Esophagus muscularis mucosa (tissue), 4 donors: ENCODE results near the gene S100A1. TPM values are rescaled to one million over a fixed set of nuclear protein-coding genes. Genes with fewer than 3 reads are reported as not detected.

Experiments
- DNase-seq: peaks from one replicate; pipeline ENCODE4 v3.0.0-alpha.2; 2017; ENCODE audit errors: extremely low spot score
- H3K27ac ChIP-seq, 4 donors: fragments of 200-600 bp; sonication (generic); replicated peaks in 1 of 4; 1 replicate in 3 of 4; 2 replicates in 1 of 4; pipeline ENCODE4 v1.5.1; 2016 to 2019; ENCODE audit warnings: mild to moderate bottlenecking in 1 of 4
- H3K27me3 ChIP-seq, 4 donors: fragments of 200-600 bp; sonication (generic); one replicate each; pipeline versions ENCODE4 v1.5.1 to v1.6.0; 2016 to 2019
- H3K36me3 ChIP-seq, 4 donors: fragments of 200-600 bp; sonication (generic); one replicate each; pipeline ENCODE4 v1.5.1; 2016 to 2019
- H3K4me1 ChIP-seq, 4 donors: fragments of 200-600 bp; sonication (generic); one replicate each; pipeline ENCODE4 v1.5.1; 2016 to 2019
- H3K4me3 ChIP-seq, 4 donors: fragments of 200-600 bp; sonication (generic); 1 replicate in 2 of 4; 2 replicates in 2 of 4; pipeline ENCODE4 v1.5.1; 2016 to 2019; ENCODE audit warnings: mild to moderate bottlenecking in 4 of 4, moderate library complexity in 1 of 4
- H3K9me3 ChIP-seq, 4 donors: fragments of 200-600 bp; sonication (generic); 1 replicate in 3 of 4; 2 replicates in 1 of 4; pipeline ENCODE4 v1.5.1; 2016 to 2019
- EP300 ChIP-seq: sonication (generic); formaldehyde crosslinking; IDR thresholded peaks from one replicate; pipeline ENCODE4 v1.6.1; 2017; ENCODE audit warnings: antibody characterized with exemption
- POLR2A ChIP-seq: fragments of 450-650 bp; IDR thresholded peaks from one replicate; pipeline ENCODE4 v1.6.1; 2017; ENCODE audit warnings: antibody characterized with exemption, moderate library complexity, mild to moderate bottlenecking, low read depth
- POLR2AphosphoS5 ChIP-seq, 2 donors: sonication (generic); formaldehyde crosslinking; IDR thresholded peaks; one replicate each; pipeline ENCODE4 v1.6.1; 2017; ENCODE audit warnings: antibody characterized with exemption in 2 of 2
- WGBS: methylation state at CpG from one replicate; pipeline ENCODE4 v1.1.5; 2018; 5-methylcytosine and 5-hydroxymethylcytosine counted together
- intact Hi-C: fragments of 100-400 bp; cut with DNase I; formaldehyde crosslinking; loops from one replicate; pipeline ENCODE4 v1.15.1; 2023
- total RNA-seq, 4 donors: library from RNA; depleted of rRNA; stranded (reverse); fragments of >200 nt; gene quantifications; one replicate each; pipeline versions ENCODE4 v1.1.0 to v1.2.1, GENCODE V29; 2016
- TF ChIP-seq, protein P1 (sequence below), 3 experiments: fragments of 200-600 bp in 2 of 3; fragments of 450-650 bp in 1 of 3; sonication (generic) in 2 of 3; IDR thresholded peaks; one replicate each; pipeline ENCODE4 v1.5.1; 2017 to 2019; ENCODE audit warnings: antibody characterized with exemption in 3 of 3, mild to moderate bottlenecking in 2 of 3, moderate library complexity in 1 of 3

The S100A1 gene
- total RNA-seq, 4 donors from 2014 or later: 4.3 to 17.9 (median 9.2) TPM

- 100% methylated on average over 1 of the region's 1 CpG for WGBS
- TF ChIP-seq POLR2AphosphoS5 (IDR thresholded peaks at IDR 0.05) (no peak), POLR2A (no peak), EP300 (no peak)
- TF ChIP-seq, protein P1, sequence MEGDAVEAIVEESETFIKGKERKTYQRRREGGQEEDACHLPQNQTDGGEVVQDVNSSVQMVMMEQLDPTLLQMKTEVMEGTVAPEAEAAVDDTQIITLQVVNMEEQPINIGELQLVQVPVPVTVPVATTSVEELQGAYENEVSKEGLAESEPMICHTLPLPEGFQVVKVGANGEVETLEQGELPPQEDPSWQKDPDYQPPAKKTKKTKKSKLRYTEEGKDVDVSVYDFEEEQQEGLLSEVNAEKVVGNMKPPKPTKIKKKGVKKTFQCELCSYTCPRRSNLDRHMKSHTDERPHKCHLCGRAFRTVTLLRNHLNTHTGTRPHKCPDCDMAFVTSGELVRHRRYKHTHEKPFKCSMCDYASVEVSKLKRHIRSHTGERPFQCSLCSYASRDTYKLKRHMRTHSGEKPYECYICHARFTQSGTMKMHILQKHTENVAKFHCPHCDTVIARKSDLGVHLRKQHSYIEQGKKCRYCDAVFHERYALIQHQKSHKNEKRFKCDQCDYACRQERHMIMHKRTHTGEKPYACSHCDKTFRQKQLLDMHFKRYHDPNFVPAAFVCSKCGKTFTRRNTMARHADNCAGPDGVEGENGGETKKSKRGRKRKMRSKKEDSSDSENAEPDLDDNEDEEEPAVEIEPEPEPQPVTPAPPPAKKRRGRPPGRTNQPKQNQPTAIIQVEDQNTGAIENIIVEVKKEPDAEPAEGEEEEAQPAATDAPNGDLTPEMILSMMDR (IDR thresholded peaks at IDR 0.05): no peak
- Histone ChIP-seq H3K27me3 (no peaks in the 10 kb centered on the region), H3K36me3 (peaks cover 0 to 7% (median 1%) of the 10 kb centered on the region in 4 donors), H3K4me3 (no peak overlapping the region), H3K9me3 (no peaks in the 10 kb centered on the region), H3K4me1 (peaks cover 0 to 16% (median 3%) of the 10 kb centered on the region in 4 donors), H3K27ac (no peak overlapping the region)
- intact Hi-C loops: loop anchor here (10.0 kb wide), 1 partner anchor 77 kb away; no protein-coding TSS in a partner anchor
- DNase-seq: no peak
Observed at GRCh38 chr1:153651771-153652170, 23.5 kb downstream of the S100A1 start.

GRCh38 chr1:153652805-153653500, 24.7 kb downstream of the S100A1 start:
- Histone ChIP-seq H3K27me3 (no peaks in the 10 kb centered on the region), H3K36me3 (no peaks in the 10 kb centered on the region), H3K9me3 (no peaks in the 10 kb centered on the region), H3K4me1 (peaks cover 0 to 16% (median 3%) of the 10 kb centered on the region in 4 donors), H3K4me3 (no peak overlapping the region), H3K27ac (peak overlapping the region in 3 of 4 donors; percentile 8 to 46 (median 39))
- no peak for DNase-seq
- TF ChIP-seq POLR2A: no peak
- TF ChIP-seq EP300: no peak
- no peak for TF ChIP-seq POLR2AphosphoS5 (IDR thresholded peaks at IDR 0.05)
- TF ChIP-seq, protein P1 (IDR thresholded peaks at IDR 0.05): no peak
- intact Hi-C loops: loop anchor here (10.0 kb wide), 1 partner anchor 78 kb away; no protein-coding TSS in a partner anchor
- WGBS: 55% methylated on average over 3 of the region's 3 CpGs

- peaks cover 14 to 19% (median 15%) of the 10 kb centered on the region in 4 donors for H3K4me1 ChIP-seq
- WGBS: 98% methylated on average over 3 of the region's 3 CpGs
- H3K9me3 ChIP-seq: no peaks in the 10 kb centered on the region
- DNase-seq: no peak
- no peak overlapping the region for H3K27ac ChIP-seq
- no peak overlapping the region for H3K4me3 ChIP-seq
- H3K36me3 ChIP-seq: peaks cover 0 to 6% (median 3%) of the 10 kb centered on the region in 4 donors
- no peaks in the 10 kb centered on the region for H3K27me3 ChIP-seq
- intact Hi-C loops: loop anchor here (10.0 kb wide), 1 partner anchor 81 kb away; no protein-coding TSS in a partner anchor
- TF ChIP-seq EP300 (no peak), POLR2A (no peak), POLR2AphosphoS5 (IDR thresholded peaks at IDR 0.05) (no peak)
- TF ChIP-seq, protein P1 (IDR thresholded peaks at IDR 0.05): no peak
Observed at GRCh38 chr1:153655333-153655732, 27.1 kb downstream of the S100A1 start.

GRCh38 chr1:153658400-153659174, 30.4 kb downstream of the S100A1 start, which contains the start of gene SNAPIN:
TSS of gene SNAPIN (plus strand) at chr1:153658703. CDS start at chr1:153658744, 41 bp downstream.
- peak; percentile 98 for DNase-seq
- TF ChIP-seq POLR2AphosphoS5 (IDR thresholded peaks at IDR 0.05): peak; percentile 86 to 88
- TF ChIP-seq, protein P1 (IDR thresholded peaks at IDR 0.05): peak; percentile 5 to 39 (median 8)
- TF ChIP-seq POLR2A: no peak
- Histone ChIP-seq H3K4me3 (peak within 1 kb of the TSS; percentile 66 to 81 (median 70)), H3K27me3 (no peaks in the 10 kb centered on the region), H3K27ac (peak within 1 kb of the TSS; percentile 87 to 97 (median 92)), H3K36me3 (peaks cover 23 to 39% (median 33%) of the 10 kb centered on the region in 4 donors), H3K9me3 (no peaks in the 10 kb centered on the region), H3K4me1 (peaks cover 10 to 19% (median 13%) of the 10 kb centered on the region in 4 donors)
- 4% methylated on average over 29 of the region's 53 CpGs for WGBS
- intact Hi-C loops: loop anchor here (10.0 kb wide), 1 partner anchor 84 kb away; no protein-coding TSS in a partner anchor
